A549 (cell line): Measurements from ENCODE around the gene TPRG1. TPM values are rescaled to one million over a fixed set of nuclear protein-coding genes. Genes with fewer than 3 reads are reported as not detected.

Experiments
- ATAC-seq, 2 experiments: fragments of 200-7000 bp in 1 of 2; fragments of >200 bp in 1 of 2; cut with Nextera tagmentation in 1 of 2; cut with Tn5 transposase in 1 of 2; 3 replicates each; pipeline versions ENCODE4 v1.8.0 to v1.9.1; 2018 to 2020; ENCODE audit warnings: mild to moderate bottlenecking in 1 of 2, moderate library complexity in 1 of 2
- CTCF ChIA-PET: fragments of 300-600 bp; sonication (Branson Sonifier 250); formaldehyde crosslinking; extraction: SDS; loops from one replicate; lab custom pipeline; 2021; ENCODE audit warnings: antibody characterized with exemption, inconsistent platforms; lab: Yijun Ruan, JAX
- POLR2A ChIA-PET: fragments of 350-600 bp; formaldehyde crosslinking; extraction: SDS; loops from one replicate; lab custom pipeline; 2021; ENCODE audit warnings: antibody characterized with exemption, inconsistent platforms; lab: Yijun Ruan, JAX
- DNase-seq, 2 experiments: peaks; one replicate each; pipeline versions ENCODE4 v3.0.0 to v3.0.0-alpha.2; 2011 to 2016; ENCODE audit warnings: low read depth in 1 of 2, low spot score in 1 of 2
- FAIRE-seq: peaks from 2 replicates; lab custom pipeline; 2011; peaks lifted over from hg19 to GRCh38; lab: Jason Lieb, UNC
- H3K27ac ChIP-seq, 2 experiments: fragments of >200 bp; sonication (Bioruptor Twin); formaldehyde crosslinking; 3 replicates each; pipeline ENCODE4 v1.5.1; 2016 to 2017
- H3K4me1 ChIP-seq: fragments of >200 bp; sonication (Bioruptor Twin); formaldehyde crosslinking; 3 replicates; pipeline ENCODE4 v1.6.1; 2016
- H3K4me2 ChIP-seq: fragments of >200 bp; sonication (Bioruptor Twin); formaldehyde crosslinking; 3 replicates; pipeline ENCODE4 v1.6.1; 2016
- H3K4me3 ChIP-seq: fragments of >200 bp; sonication (Bioruptor Twin); formaldehyde crosslinking; 3 replicates; pipeline ENCODE4 v1.5.1; 2016
- H3K9me3 ChIP-seq: fragments of >200 bp; sonication (Bioruptor Twin); formaldehyde crosslinking; 3 replicates; pipeline ENCODE4 v1.6.1; 2016
- CBX2 ChIP-seq: fragments of 200-600 bp; sonication (generic); IDR thresholded peaks from 2 replicates; pipeline ENCODE4 v1.6.1; 2016; ENCODE audit warnings: low read depth, mild to moderate bottlenecking, borderline replicate concordance
- CBX8 ChIP-seq: fragments of 200-600 bp; sonication (generic); IDR thresholded peaks from 2 replicates; pipeline ENCODE4 v1.6.1; 2016
- CHD2 ChIP-seq: fragments of 150-350 bp; IDR thresholded peaks from 2 replicates; pipeline ENCODE4 v1.6.1; 2014; ENCODE audit warnings: low read length; ENCODE audit not compliant: partially characterized antibody
- EHMT2 ChIP-seq: fragments of 200-600 bp; sonication (generic); IDR thresholded peaks from 2 replicates; pipeline ENCODE4 v1.6.1; 2016; ENCODE audit warnings: antibody characterized with exemption, low read depth, mild to moderate bottlenecking, moderate library complexity
- HDAC2 ChIP-seq: fragments of 200-600 bp; sonication (generic); IDR thresholded peaks from 2 replicates; pipeline ENCODE4 v1.6.1; 2016
- HEYL ChIP-seq: fragments of 250-450 bp; sonication (Bioruptor Pico); IDR thresholded peaks from 2 replicates; pipeline ENCODE4 v1.8.0; 2021; ENCODE audit warnings: mild to moderate bottlenecking, moderate library complexity
- HOXB5 ChIP-seq: fragments of 250-450 bp; sonication (Bioruptor Pico); IDR thresholded peaks from 2 replicates; pipeline ENCODE4 v1.5.0; 2020; ENCODE audit warnings: mild to moderate bottlenecking, moderate library complexity
- JUN ChIP-seq, 2 experiments: fragments of >200 bp; sonication (Bioruptor Twin); formaldehyde crosslinking; IDR thresholded peaks; 2 replicates in 1 of 2; 3 replicates in 1 of 2; pipeline ENCODE4 v1.6.1; 2016 to 2017
- KDM5A ChIP-seq: fragments of 200-600 bp; sonication (generic); IDR thresholded peaks from 2 replicates; pipeline ENCODE4 v1.6.1; 2016; ENCODE audit warnings: antibody characterized with exemption, mild to moderate bottlenecking
- MAZ ChIP-seq: fragments of 150-350 bp; IDR thresholded peaks from 2 replicates; pipeline ENCODE4 v1.6.1; 2014; ENCODE audit warnings: antibody characterized with exemption, low read depth, low read length, borderline replicate concordance
- MYC ChIP-seq: IDR thresholded peaks from 2 replicates; pipeline ENCODE4 v1.6.1; 2012; ENCODE audit warnings: mild to moderate bottlenecking, inconsistent platforms, low read length, improper control_type of control experiment, borderline replicate concordance
- POLR2AphosphoS2 ChIP-seq: conservative IDR thresholded peaks from 2 replicates; pipeline ENCODE4 v1.6.1; 2012; ENCODE audit warnings: low read length, improper control_type of control experiment, inconsistent platforms
- RAD21 ChIP-seq, 2 experiments: fragments of >200 bp in 1 of 2; sonication (Bioruptor Twin) in 1 of 2; formaldehyde crosslinking in 1 of 2; IDR thresholded peaks in 1 of 2; conservative IDR thresholded peaks in 1 of 2; 2 replicates in 1 of 2; 3 replicates in 1 of 2; pipeline ENCODE4 v1.6.1; 2012 to 2018; ENCODE audit warnings: inconsistent platforms in 1 of 2
- RCOR1 ChIP-seq: fragments of 150-350 bp; IDR thresholded peaks from 2 replicates; pipeline ENCODE4 v1.6.1; 2014; ENCODE audit warnings: antibody characterized with exemption, low read length, low read depth
- RFX5 ChIP-seq: fragments of 450-650 bp; IDR thresholded peaks from 2 replicates; pipeline ENCODE4 v1.7.1; 2014; ENCODE audit warnings: antibody characterized with exemption, mild to moderate bottlenecking, moderate library complexity
- RNF2 ChIP-seq: fragments of 200-600 bp; sonication (generic); IDR thresholded peaks from 2 replicates; pipeline ENCODE4 v1.6.1; 2016; ENCODE audit warnings: low read depth, mild to moderate bottlenecking, antibody characterized with exemption, moderate library complexity, borderline replicate concordance
- SMC3 ChIP-seq: fragments of >200 bp; sonication (Bioruptor Twin); formaldehyde crosslinking; IDR thresholded peaks from 3 replicates; pipeline ENCODE4 v1.6.1; 2018; ENCODE audit warnings: inconsistent platforms
- ZFP36 ChIP-seq: fragments of 450-650 bp; IDR thresholded peaks from 2 replicates; pipeline ENCODE4 v1.6.1; 2014; ENCODE audit warnings: borderline replicate concordance; ENCODE audit not compliant: partially characterized antibody
- ZNF302 ChIP-seq: fragments of 250-450 bp; sonication (Bioruptor Pico); IDR thresholded peaks from 2 replicates; pipeline ENCODE4 v1.9.0; 2021; ENCODE audit warnings: inconsistent platforms, mild to moderate bottlenecking, moderate library complexity
- ZSCAN20 ChIP-seq: fragments of 250-450 bp; sonication (Bioruptor Pico); IDR thresholded peaks from 2 replicates; pipeline ENCODE4 v1.8.0; 2022; ENCODE audit warnings: mild to moderate bottlenecking, moderate library complexity
- WGBS: methylation state at CpG from one replicate; pipeline ENCODE4 v1.1.6; 2017; ENCODE audit errors: missing lambda C conversion rate; 5-methylcytosine and 5-hydroxymethylcytosine counted together
- polyA plus RNA-seq, 4 experiments: library from polyadenylated mRNA; depleted of rRNA in 3 of 4; stranded (reverse); fragments of >200 nt; fragmentation: RNase III in 1 of 4; extraction: RNeasy Plus Mini Kit Qiagen cat#74134 plus additional on column Dnase treatment in 1 of 4; gene quantifications; 2 replicates in 3 of 4; 3 replicates in 1 of 4; pipeline ENCODE4 v1.2.3, GENCODE V29; 2011 to 2017
- TF ChIP-seq, protein P1 (sequence below): fragments of >200 bp; sonication (Bioruptor Twin); formaldehyde crosslinking; IDR thresholded peaks from 3 replicates; pipeline ENCODE4 v1.6.1; 2016
- TF ChIP-seq, protein P2 (sequence below): fragments of 450-650 bp; IDR thresholded peaks from 2 replicates; pipeline ENCODE4 v1.6.1; 2014; ENCODE audit warnings: antibody characterized with exemption
- TF ChIP-seq, protein P3 (sequence below): fragments of >200 bp; sonication (Bioruptor Twin); formaldehyde crosslinking; IDR thresholded peaks from 2 replicates; pipeline ENCODE4 v1.6.1; 2016
- TF ChIP-seq, protein P4 (sequence below): fragments of 250-450 bp; sonication (Bioruptor Pico); IDR thresholded peaks from 2 replicates; pipeline ENCODE4 v1.5.0; 2021; ENCODE audit warnings: mild to moderate bottlenecking, moderate library complexity, borderline replicate concordance
- TF ChIP-seq, protein P5 (sequence below): fragments of >200 bp; sonication (Bioruptor Twin); formaldehyde crosslinking; IDR thresholded peaks from 3 replicates; pipeline ENCODE4 v1.5.1; 2016

The TPRG1 gene
- polyA plus RNA-seq, 2 of the 4 experiments (the other 2 are of a cell fraction): 0.21 to 1.1 TPM

DNA sequence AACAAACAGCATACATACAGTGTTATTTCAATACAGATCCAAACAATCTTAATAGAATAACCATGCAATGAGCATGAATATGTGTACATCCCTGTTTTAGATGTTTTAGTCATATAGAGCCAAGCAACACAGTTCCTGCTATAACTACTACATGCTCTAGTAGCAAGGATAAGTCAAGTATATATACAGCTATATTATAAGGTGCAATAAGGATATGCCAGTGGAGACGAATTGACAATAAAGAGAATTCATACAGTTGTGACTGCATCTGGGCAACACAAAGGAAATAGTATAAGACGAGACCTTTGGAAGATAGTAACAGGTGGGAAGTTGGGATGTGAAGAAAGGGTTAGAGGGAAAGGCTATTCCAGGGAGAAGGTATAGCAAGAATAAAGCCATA is 103.4 kb downstream of the TPRG1 start:
- WGBS: 92% methylated on average over 2 of the region's 2 CpGs

DNA sequence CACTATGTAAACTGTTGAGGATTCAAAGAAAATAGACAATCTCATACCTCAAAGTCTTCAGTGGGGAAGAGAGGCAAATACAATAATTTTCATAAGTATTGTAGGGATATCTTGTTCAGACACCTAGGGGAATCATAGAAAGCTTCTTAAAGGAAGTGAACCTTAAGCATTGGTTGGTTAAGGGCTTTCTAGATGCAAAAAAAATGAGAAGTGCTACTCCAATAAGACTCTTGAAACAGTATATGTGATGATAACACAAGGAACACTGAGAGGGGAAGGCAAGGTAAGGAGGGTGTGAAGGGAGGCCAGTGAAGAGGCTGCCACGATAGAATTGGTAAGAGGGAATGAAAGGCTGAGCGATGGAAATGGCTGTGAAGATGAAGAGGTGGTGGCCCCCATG is 104.1 kb downstream of the TPRG1 start:
- POLR2A ChIA-PET: no interaction called here
- WGBS: 90% methylated on average over 2 of the region's 2 CpGs
- Histone ChIP-seq H3K4me3 (no peak overlapping the region), H3K4me2 (no peak overlapping the region), H3K9me3 (no peaks in the 10 kb centered on the region; the same call in 2 of the 3 replicates), H3K27ac (peak overlapping the region; percentile 1 to 82; a peak in 5 of 6 replicates), H3K4me1 (peaks cover 25% of the 10 kb centered on the region)
- ATAC-seq (no peak), FAIRE-seq (no peak), DNase-seq (no peak)
- CTCF ChIA-PET: interaction anchor here (1.3 to 1.9 kb wide), 2 partner anchors 29 to 673 kb away, joined by 3 to 4 read pairs; no protein-coding TSS in a partner anchor
- no peak for TF ChIP-seq POLR2AphosphoS2
- TF ChIP-seq KDM5A: no peak
- TF ChIP-seq, protein P1, sequence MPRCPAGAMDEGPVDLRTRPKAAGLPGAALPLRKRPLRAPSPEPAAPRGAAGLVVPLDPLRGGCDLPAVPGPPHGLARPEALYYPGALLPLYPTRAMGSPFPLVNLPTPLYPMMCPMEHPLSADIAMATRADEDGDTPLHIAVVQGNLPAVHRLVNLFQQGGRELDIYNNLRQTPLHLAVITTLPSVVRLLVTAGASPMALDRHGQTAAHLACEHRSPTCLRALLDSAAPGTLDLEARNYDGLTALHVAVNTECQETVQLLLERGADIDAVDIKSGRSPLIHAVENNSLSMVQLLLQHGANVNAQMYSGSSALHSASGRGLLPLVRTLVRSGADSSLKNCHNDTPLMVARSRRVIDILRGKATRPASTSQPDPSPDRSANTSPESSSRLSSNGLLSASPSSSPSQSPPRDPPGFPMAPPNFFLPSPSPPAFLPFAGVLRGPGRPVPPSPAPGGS: no peak
- TF ChIP-seq RCOR1: no peak
- no peak for TF ChIP-seq JUN (IDR thresholded peaks at IDR 0.05)
- no peak for TF ChIP-seq HOXB5 (CRISPR knock-in tag)
- no peak for TF ChIP-seq MYC

More for the DNA sequence above, 103.4 kb downstream of the TPRG1 start:
- no peak overlapping the region for H3K4me2 ChIP-seq
- POLR2A ChIA-PET: no interaction called here
- H3K4me1 ChIP-seq: peaks cover 31% of the 10 kb centered on the region
- H3K27ac ChIP-seq: peak overlapping the region in 1 of 2 experiments; percentile 82; a peak in 2 of 6 replicates
- FAIRE-seq: peak; percentile 23
- H3K9me3 ChIP-seq: no peaks in the 10 kb centered on the region; the same call in 2 of the 3 replicates
- TF ChIP-seq, protein P2, sequence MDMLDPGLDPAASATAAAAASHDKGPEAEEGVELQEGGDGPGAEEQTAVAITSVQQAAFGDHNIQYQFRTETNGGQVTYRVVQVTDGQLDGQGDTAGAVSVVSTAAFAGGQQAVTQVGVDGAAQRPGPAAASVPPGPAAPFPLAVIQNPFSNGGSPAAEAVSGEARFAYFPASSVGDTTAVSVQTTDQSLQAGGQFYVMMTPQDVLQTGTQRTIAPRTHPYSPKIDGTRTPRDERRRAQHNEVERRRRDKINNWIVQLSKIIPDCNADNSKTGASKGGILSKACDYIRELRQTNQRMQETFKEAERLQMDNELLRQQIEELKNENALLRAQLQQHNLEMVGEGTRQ: no peak
- no peak for TF ChIP-seq CHD2
- no peak for TF ChIP-seq MAZ
- TF ChIP-seq, protein P3, sequence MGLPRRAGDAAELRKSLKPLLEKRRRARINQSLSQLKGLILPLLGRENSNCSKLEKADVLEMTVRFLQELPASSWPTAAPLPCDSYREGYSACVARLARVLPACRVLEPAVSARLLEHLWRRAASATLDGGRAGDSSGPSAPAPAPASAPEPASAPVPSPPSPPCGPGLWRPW: no peak
- TF ChIP-seq CBX2: no peak
- no peak for TF ChIP-seq ZFP36
- no peak for TF ChIP-seq RFX5
- TF ChIP-seq, protein P1: no peak
- TF ChIP-seq, protein P4, sequence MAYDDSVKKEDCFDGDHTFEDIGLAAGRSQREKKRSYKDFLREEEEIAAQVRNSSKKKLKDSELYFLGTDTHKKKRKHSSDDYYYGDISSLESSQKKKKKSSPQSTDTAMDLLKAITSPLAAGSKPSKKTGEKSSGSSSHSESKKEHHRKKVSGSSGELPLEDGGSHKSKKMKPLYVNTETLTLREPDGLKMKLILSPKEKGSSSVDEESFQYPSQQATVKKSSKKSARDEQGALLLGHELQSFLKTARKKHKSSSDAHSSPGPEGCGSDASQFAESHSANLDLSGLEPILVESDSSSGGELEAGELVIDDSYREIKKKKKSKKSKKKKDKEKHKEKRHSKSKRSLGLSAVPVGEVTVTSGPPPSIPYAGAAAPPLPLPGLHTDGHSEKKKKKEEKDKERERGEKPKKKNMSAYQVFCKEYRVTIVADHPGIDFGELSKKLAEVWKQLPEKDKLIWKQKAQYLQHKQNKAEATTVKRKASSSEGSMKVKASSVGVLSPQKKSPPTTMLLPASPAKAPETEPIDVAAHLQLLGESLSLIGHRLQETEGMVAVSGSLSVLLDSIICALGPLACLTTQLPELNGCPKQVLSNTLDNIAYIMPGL (CRISPR knock-in tag): no peak
- no peak for TF ChIP-seq RNF2
- TF ChIP-seq HDAC2: no peak
- TF ChIP-seq SMC3: no peak
- no peak for TF ChIP-seq CBX8
- TF ChIP-seq EHMT2: no peak
- TF ChIP-seq, protein P5, sequence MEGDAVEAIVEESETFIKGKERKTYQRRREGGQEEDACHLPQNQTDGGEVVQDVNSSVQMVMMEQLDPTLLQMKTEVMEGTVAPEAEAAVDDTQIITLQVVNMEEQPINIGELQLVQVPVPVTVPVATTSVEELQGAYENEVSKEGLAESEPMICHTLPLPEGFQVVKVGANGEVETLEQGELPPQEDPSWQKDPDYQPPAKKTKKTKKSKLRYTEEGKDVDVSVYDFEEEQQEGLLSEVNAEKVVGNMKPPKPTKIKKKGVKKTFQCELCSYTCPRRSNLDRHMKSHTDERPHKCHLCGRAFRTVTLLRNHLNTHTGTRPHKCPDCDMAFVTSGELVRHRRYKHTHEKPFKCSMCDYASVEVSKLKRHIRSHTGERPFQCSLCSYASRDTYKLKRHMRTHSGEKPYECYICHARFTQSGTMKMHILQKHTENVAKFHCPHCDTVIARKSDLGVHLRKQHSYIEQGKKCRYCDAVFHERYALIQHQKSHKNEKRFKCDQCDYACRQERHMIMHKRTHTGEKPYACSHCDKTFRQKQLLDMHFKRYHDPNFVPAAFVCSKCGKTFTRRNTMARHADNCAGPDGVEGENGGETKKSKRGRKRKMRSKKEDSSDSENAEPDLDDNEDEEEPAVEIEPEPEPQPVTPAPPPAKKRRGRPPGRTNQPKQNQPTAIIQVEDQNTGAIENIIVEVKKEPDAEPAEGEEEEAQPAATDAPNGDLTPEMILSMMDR: no peak
- no peak for TF ChIP-seq ZNF302 (CRISPR knock-in tag)
- no peak for TF ChIP-seq RAD21 (conservative IDR thresholded peaks at IDR 0.05 in 1 of 2, IDR thresholded peaks at IDR 0.05 in 1 of 2)
- no peak for TF ChIP-seq HEYL (CRISPR knock-in tag)
- TF ChIP-seq ZSCAN20 (CRISPR knock-in tag): no peak
- DNase-seq: no peak
- no peak overlapping the region for H3K4me3 ChIP-seq
- CTCF ChIA-PET: interaction anchor here (1.3 to 1.9 kb wide), 2 partner anchors 30 to 674 kb away, joined by 3 to 4 read pairs; no protein-coding TSS in a partner anchor
- no peak for ATAC-seq
